ENCODE results near the gene ABHD14A.

ABHD14A gene

DNA sequence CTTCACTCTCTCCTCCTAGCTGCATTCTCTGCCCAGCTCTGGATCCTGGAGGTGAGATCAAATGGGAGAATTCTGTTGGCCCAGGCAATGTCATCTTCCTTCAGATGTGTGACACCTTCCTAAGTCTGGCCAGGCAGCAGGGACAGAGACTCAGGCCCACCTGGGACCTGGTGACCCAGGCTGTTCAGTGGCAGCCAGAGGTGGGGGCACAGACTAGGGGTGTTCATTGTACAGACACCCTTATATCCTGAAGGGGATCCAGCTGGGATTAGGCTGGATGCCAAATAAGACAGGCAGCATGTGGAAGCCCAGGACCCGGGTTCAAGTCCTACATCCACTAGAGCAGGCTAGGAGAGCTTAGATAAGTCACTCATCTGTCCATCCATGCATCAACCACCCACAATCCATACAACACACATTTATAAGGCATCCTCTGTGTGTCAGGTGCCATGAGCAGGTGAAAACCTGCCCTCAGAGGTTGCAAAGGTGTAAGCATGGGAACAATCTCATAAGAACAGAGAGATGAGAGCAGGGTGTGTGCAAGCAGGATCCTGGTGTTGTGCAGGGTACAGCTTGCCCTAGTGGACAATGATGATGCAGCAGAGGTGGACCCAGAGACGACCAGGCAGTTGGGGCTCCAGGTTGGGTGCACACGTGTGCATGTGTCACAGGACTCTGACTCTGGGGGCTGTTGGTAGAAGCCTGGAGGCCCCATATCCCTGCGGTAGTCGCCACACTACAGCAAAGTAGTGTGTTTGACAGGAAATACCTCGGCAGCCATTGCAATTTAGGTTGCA is 39.1 kb downstream of the ABHD14A start:
- CTCF ChIA-PET = interaction anchor here (0.7 to 18.2 kb wide), 7 partner anchors 9 to 129 kb away, joined by 3 to 779 read pairs (median 21); no protein-coding TSS in a partner anchor
- H3K4me3 ChIP-seq (ENCODE audit: low read depth, low read length) = no peak overlapping the region
- DNase-seq (ENCODE audit: low read depth, low spot score) = no peak
- POLR2A ChIA-PET = no interaction called here
- no peak for TF ChIP-seq CTCF (IDR thresholded peaks at IDR 0.05; ENCODE audit: insufficient read depth, low read length, missing control alignments)

- DNase-seq (ENCODE audit: low read depth, low spot score) = no peak
- CTCF ChIA-PET = interaction anchor here (1.0 to 18.2 kb wide), 7 partner anchors 8 to 129 kb away, joined by 4 to 779 read pairs (median 21); no protein-coding TSS in a partner anchor
- POLR2A ChIA-PET = no interaction called here
- peak; percentile 49 for TF ChIP-seq CTCF (IDR thresholded peaks at IDR 0.05; ENCODE audit: insufficient read depth, low read length, missing control alignments)
- no peak overlapping the region for H3K4me3 ChIP-seq (ENCODE audit: low read depth, low read length)
Measured at GRCh38 chr3:52014613-52015012, 39.7 kb downstream of the ABHD14A start.

DNA sequence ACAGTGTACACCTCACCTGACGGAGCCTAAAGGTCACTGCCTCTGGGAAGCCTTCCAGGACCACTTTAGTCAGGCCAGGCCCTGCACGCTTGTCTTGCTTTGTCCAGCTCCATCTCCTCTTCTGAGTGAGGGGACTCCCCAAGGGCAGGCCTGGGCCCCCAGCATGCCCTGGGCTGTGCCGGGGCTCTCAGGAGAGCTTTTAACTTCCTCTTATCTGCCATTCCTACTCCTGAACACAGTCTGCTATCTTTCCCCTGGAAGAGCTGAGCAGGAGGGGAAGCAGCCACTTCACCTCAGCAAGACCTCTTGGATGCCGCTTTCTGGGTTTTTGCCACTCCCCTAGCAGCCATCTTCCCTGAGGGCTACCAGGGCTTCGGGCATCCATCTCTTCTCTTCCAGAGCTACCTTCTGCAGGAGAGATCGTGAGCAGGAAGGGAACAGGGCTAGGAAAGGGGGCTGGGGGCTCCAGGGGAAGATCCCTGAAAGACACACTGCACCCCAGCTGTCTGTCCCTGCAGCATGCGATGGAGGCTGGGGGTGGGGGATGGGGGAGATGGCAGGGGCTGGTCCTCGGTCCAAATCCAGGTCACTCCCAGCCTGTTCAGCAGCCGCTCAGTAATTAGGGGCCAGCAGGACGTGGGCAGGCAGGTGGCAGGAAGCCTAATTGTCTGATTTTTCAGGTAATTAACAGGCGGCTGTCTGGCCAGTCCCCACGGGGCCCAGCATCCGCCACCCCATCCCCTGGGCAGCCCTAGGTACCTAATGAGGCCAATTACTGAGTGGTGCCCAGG is 40.8 kb downstream of the ABHD14A start:
- POLR2A ChIA-PET = no interaction called here
- no peak overlapping the region for H3K4me3 ChIP-seq (ENCODE audit: low read depth, low read length)
- TF ChIP-seq CTCF (IDR thresholded peaks at IDR 0.05; ENCODE audit: insufficient read depth, low read length, missing control alignments) = no peak
- CTCF ChIA-PET = interaction anchor here (1.0 to 18.2 kb wide), 7 partner anchors 7 to 128 kb away, joined by 4 to 779 read pairs (median 21); no protein-coding TSS in a partner anchor
- DNase-seq (ENCODE audit: low read depth, low spot score) = no peak

DNA sequence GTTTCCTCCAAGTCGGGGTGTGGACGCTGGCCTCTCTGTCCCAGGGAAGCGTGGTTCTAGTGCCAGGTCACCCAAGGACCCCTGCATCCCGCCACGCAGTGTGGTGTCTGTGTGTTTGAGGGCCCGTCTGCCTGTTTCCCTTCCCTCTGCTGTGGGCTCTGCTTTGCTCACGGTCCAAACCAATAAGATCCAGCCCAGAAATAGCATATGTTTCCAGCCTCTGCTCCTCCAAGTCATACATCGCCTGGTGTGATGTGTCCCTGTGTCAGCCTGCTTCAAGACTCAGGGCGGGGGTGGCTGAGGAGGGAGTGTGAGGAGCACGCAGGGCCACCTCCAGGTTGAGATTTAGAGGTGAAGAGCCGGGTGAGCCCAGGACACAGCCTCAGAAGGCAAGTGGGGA is 42.7 kb downstream of the ABHD14A start:
- CTCF ChIA-PET = interaction anchor here (9.5 to 18.2 kb wide), 3 partner anchors 15 to 126 kb away, joined by 99 to 779 read pairs (median 725); no protein-coding TSS in a partner anchor
- no peak for DNase-seq (ENCODE audit: low read depth, low spot score)
- POLR2A ChIA-PET = no interaction called here
- no peak for TF ChIP-seq CTCF (IDR thresholded peaks at IDR 0.05; ENCODE audit: insufficient read depth, low read length, missing control alignments)
- H3K4me3 ChIP-seq (ENCODE audit: low read depth, low read length) = no peak overlapping the region

GRCh38 chr3:52018319-52019000 is 43.6 kb downstream of the ABHD14A start:
- no peak overlapping the region for H3K4me3 ChIP-seq (ENCODE audit: low read depth, low read length)
- ChIA-PET CTCF (interaction anchor here (1.1 to 9.5 kb wide), 3 partner anchors 16 to 38 kb away, joined by 3 to 99 read pairs (median 3); partner anchors contain the start of gene DUSP7), POLR2A (interaction anchor here (0.7 kb wide), 1 partner anchor 26 kb away, joined by 3 read pairs; no protein-coding TSS in a partner anchor)
- no peak for TF ChIP-seq CTCF (IDR thresholded peaks at IDR 0.05; ENCODE audit: insufficient read depth, low read length, missing control alignments)
- DNase-seq (ENCODE audit: low read depth, low spot score) = no peak
